ENCODE results near the gene RRP9. TPM values are rescaled to one million over a fixed set of nuclear protein-coding genes. Genes with fewer than 3 reads are reported as not detected.

RRP9 gene
- total RNA-seq, 6 experiments from 2014 or later, result 5.2 to 10.8 (median 7.6) TPM

DNA sequence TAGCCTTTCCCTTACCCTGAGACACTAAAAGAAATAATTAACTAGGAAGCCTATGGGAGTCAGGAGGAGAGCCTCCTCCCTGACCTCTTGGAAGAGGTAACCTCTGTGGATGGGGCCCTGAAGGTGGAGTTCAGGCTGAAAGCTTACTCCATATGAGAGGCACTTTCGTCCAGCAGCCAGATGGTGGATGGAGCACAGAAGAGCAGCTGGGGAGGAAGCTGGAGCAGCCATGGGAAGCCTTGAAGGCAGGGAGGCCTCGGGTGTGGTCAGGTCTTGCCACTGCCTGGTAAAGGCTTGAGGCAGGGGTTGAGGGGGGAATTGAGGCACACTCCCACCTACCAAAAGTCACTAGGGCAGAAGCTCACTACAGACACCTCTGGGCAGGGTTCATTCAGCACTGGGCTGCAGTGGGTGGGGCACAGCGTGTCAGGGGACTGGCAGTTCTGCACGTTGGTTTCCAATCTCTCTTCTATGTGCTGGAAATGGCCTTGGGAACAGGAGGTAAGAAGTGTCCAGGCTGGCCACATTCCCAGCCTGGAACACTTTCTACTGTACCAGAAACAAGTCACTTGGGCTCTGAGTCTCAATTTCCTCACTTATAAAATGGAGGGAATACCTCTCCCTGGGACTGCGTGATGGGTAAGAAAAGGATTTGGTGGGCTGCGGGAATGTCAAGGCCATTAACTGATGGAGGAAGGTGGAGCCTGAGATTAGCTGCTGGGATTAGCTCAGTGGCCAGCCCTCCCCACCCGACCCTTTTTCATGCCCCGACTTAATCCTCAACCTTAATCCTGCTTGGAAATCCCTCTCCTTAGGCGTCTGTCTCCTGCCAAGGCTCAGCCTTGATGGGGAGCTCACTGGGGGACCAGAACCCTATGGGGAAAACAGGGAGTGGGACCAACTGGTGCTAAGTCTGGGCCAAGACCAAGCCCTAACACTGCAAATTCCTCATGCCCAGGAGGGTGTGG lies 20.2 kb upstream of the RRP9 start:
- WGBS (ENCODE audit: insufficient coverage, low coverage, low lambda C conversion rate, missing lambda C conversion rate), result 53% methylated on average over 4 of the region's 9 CpGs
- H3K4me1 ChIP-seq, result peaks cover 0 to 9% (median 0%) of the 10 kb centered on the region in 4 donors
- no peaks in the 10 kb centered on the region for H3K27me3 ChIP-seq
- H3K36me3 ChIP-seq, result no peaks in the 10 kb centered on the region
- ATAC-seq, result no peak
- no peak overlapping the region for H3K27ac ChIP-seq
- TF ChIP-seq POLR2A (IDR thresholded peaks at IDR 0.05) (no peak), CTCF (IDR thresholded peaks at IDR 0.05) (no peak)
- H3K9me3 ChIP-seq, result no peaks in the 10 kb centered on the region
- intact Hi-C loops (cut with DNase I), result no loop called here
- no peak overlapping the region for H3K4me3 ChIP-seq
- no peak for DNase-seq

DNA sequence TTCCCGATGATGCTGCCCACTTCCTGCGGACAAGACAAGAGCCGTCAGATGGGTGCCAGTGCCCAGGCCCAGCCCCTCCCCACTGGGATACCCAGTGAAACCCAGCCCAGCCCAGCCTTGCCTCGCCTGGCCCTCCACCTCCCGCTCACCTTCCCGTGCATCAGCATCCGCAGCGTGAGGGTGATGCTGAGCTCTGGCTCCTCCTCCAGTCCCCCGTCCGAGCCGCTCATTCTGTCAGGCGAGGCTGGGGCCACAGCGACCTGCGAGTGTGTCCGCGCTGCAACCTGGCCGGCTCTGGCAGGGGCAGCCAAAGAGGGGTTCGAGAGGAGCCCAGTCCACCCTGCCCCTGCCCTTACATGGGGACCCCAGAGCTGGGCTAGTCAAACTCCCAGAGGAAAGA lies 19.3 kb upstream of the RRP9 start:
- intact Hi-C loops (cut with DNase I), result no loop called here
- Histone ChIP-seq H3K9me3 (no peaks in the 10 kb centered on the region), H3K36me3 (no peaks in the 10 kb centered on the region), H3K27ac (no peak overlapping the region), H3K4me3 (no peak overlapping the region), H3K27me3 (no peaks in the 10 kb centered on the region), H3K4me1 (peaks cover 0 to 14% (median 2%) of the 10 kb centered on the region in 4 donors)
- TF ChIP-seq CTCF (IDR thresholded peaks at IDR 0.05) (no peak), POLR2A (IDR thresholded peaks at IDR 0.05) (no peak)
- WGBS (ENCODE audit: insufficient coverage, low coverage, low lambda C conversion rate, missing lambda C conversion rate), result 80% methylated on average over 1 of the region's 18 CpGs
- DNase-seq (no peak), ATAC-seq (no peak)

- intact Hi-C loops (cut with DNase I), result no loop called here
- TF ChIP-seq POLR2A (IDR thresholded peaks at IDR 0.05), result no peak
- no peak for TF ChIP-seq CTCF (IDR thresholded peaks at IDR 0.05)
These were observed 18.7 kb upstream of the RRP9 start for GRCh38 chr3:51960386-51960785.

DNA sequence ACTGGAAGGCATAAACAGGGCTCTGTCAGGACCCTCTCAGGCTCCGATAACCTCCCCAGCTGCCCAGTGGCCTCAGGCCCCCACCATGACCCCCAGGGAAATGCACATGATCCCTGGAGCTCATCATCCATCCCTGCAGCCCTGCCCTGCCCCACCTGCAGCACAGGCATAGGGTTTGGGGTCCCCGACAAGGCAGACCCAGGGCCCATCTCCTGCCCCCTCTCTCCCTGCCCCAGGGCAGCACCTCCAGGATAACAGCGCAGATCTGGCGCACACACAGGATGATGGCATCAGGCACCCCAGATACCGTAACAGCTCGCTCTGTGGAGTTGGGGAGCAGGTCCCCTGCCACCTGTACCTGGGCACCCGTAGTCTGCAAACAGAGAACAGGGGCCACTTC lies 17.9 kb upstream of the RRP9 start:
- no peak for DNase-seq
- H3K27ac ChIP-seq, result no peak overlapping the region
- H3K36me3 ChIP-seq, result no peaks in the 10 kb centered on the region
- no peaks in the 10 kb centered on the region for H3K9me3 ChIP-seq
- peaks cover 0 to 19% (median 2%) of the 10 kb centered on the region in 4 donors for H3K4me1 ChIP-seq
- H3K27me3 ChIP-seq, result no peaks in the 10 kb centered on the region
- TF ChIP-seq CTCF (IDR thresholded peaks at IDR 0.05) (no peak), POLR2A (IDR thresholded peaks at IDR 0.05) (no peak)
- ATAC-seq, result no peak
- intact Hi-C loops (cut with DNase I), result no loop called here
- 83% methylated on average over 1 of the region's 7 CpGs for WGBS (ENCODE audit: insufficient coverage, low coverage, low lambda C conversion rate, missing lambda C conversion rate)
- H3K4me3 ChIP-seq, result no peak overlapping the region

More at GRCh38 chr3:51960386-51960785, 18.7 kb upstream of the RRP9 start:
- Histone ChIP-seq H3K27me3 (no peaks in the 10 kb centered on the region), H3K27ac (no peak overlapping the region), H3K4me3 (no peak overlapping the region), H3K4me1 (peaks cover 0 to 19% (median 2%) of the 10 kb centered on the region in 4 donors), H3K36me3 (no peaks in the 10 kb centered on the region), H3K9me3 (no peaks in the 10 kb centered on the region)
- WGBS (ENCODE audit: insufficient coverage, low coverage, low lambda C conversion rate, missing lambda C conversion rate), result no CpG with 5 or more reads among the region's 10 CpGs
- DNase-seq (no peak), ATAC-seq (no peak)
